Right lobe of liver (tissue), 4 donors: ENCODE results near the gene DEDD.

Source experiments
- CTCF ChIP-seq, 4 donors: fragments of 200-600 bp in 3 of 4; fragments of 450-650 bp in 1 of 4; IDR thresholded peaks; one replicate each; pipeline versions ENCODE4 v1.5.1 to v1.8.0; 2016 to 2022; ENCODE audit warnings: antibody characterized with exemption in 4 of 4, mild to moderate bottlenecking in 2 of 4
- POLR2A ChIP-seq: fragments of 450-650 bp; IDR thresholded peaks from one replicate; pipeline ENCODE4 v1.6.1; 2017; ENCODE audit warnings: antibody characterized with exemption, mild to moderate bottlenecking
- donor health status: DM: no; HTN: no; CAD: no.
- donor health status: DM: no; HTN: no; CAD: no.
- donor health status: DM: no; HTN: yes; CAD: no.

GRCh38 chr1:161089938-161090337 is 42.5 kb downstream of the DEDD start:
- TF ChIP-seq CTCF (IDR thresholded peaks at IDR 0.05) (no peak), POLR2A (no peak)
